ENCODE data around the gene TCF7L1.
"Not testable (repeated sequence)": the region's sequence is repeated elsewhere in the genome, so short reads cannot be mapped to it uniquely, and the experiment has no call there.

The TCF7L1 gene, protein sequence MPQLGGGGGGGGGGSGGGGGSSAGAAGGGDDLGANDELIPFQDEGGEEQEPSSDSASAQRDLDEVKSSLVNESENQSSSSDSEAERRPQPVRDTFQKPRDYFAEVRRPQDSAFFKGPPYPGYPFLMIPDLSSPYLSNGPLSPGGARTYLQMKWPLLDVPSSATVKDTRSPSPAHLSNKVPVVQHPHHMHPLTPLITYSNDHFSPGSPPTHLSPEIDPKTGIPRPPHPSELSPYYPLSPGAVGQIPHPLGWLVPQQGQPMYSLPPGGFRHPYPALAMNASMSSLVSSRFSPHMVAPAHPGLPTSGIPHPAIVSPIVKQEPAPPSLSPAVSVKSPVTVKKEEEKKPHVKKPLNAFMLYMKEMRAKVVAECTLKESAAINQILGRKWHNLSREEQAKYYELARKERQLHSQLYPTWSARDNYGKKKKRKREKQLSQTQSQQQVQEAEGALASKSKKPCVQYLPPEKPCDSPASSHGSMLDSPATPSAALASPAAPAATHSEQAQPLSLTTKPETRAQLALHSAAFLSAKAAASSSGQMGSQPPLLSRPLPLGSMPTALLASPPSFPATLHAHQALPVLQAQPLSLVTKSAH

GRCh38 chr2:85132834-85133637 lies at the start of gene TCF7L1:
Gene TCF7L1, plus strand, starts transcription at chr2:85133392. Its CDS starts 293 bp downstream, at chr2:85133685.
- no peak for DNase-seq

DNA sequence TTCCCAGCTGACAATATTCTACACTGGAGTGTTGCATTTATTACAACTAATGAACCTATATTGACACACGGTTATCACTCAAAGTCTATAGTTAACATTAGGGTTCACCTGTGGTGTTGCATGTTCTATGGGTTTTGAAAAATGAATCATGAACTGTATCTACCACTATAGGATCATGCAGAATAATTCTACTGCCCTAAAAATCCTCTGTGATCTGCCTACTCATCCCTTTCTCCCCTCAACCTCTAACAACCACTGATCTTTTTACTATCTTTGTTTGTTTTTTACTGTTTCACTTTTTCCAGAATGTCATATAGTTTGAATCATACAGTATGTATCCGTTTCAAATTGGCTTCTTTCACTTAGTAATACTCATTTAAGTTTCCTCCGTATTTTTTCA lies 47.6 kb upstream of the TCF7L1 start:
- no peak for DNase-seq

- no peak for DNase-seq
Measured at GRCh38 chr2:85087541-85087940, 45.7 kb upstream of the TCF7L1 start.

GRCh38 chr2:85088921-85089320 lies 44.3 kb upstream of the TCF7L1 start:
- DNase-seq = no peak

DNA sequence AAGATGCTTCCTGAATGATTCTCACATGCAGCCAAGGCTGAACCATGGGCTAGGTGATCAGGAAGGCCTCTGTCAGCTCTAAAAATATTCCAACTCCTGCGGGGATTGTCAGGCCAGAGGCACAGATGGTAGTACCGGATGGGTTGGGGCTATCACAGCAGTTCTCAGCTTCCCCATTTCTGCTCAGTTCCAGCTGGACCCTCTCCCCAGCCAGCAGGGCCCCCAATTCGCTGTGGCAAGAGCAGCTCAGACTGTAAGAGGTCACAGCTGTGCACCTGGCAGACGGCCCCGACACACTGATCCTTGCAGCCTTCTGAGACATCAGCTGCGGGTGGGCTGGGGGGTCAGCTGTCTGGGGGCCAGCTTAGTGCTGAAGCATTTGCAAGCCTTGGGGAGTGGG lies 43.6 kb upstream of the TCF7L1 start:
- DNase-seq = no peak

GRCh38 chr2:85091838-85092237 lies 41.4 kb upstream of the TCF7L1 start:
- DNase-seq = no peak

DNA sequence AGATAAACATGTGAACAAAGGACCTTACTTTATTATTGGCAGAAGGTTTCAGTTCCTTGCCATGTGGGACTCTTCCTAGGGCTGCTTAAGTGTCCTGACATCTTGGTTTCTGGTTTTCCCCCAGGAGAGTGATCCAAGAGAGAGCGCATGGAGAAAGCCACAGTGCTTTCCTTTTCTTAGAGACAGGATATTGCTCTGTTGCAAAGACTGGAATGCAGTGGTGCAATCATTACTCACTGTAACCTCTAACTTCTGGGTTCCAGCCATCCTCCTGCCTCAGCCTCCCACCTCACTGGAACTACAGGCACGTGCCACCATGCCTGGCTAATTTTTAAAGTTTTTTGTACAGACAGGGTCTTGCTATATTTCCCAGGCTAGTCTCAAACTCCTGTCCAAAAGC lies 38.1 kb upstream of the TCF7L1 start:
- no peak for DNase-seq

DNA sequence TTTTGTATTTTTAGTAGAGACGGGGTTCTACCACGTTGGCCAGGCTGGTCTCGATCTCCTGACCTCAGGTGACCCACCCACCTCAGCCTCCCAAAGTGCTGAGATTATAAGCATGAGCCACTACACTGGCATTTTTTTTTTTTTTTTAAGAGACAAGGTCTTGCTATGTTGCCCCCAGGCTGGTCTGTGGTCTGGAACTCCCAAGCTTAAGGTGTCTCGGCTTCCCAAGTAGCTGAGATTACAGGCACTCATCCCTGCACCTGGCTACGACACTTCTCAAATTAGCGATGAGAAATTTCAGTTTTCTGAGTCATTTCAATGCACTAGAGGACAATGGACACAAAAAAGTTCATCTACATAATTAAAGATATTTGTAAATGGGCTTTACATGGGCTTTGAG lies 36.6 kb upstream of the TCF7L1 start:
- no peak for DNase-seq

DNA sequence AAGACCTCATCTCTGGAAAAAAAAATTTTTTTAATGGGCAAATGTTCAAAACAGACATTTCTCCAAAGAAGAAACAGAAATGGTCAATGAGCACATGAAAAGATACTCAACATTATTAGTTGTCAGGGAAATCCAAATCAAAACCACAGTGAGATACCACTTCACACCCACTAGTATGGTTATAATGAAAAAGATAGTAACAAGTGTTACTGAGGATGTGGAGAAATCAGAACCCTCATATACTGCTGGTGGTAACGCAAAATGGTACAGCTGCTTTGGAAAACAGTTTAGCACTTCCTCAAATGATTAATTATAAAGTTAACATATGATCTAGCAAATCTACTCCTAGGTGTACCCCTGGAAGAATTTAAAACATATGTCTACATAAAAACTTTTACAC lies 29.0 kb upstream of the TCF7L1 start:
- DNase-seq = no peak

- no peak for DNase-seq
Measured at GRCh38 chr2:85106489-85107180, 26.6 kb upstream of the TCF7L1 start.

DNA sequence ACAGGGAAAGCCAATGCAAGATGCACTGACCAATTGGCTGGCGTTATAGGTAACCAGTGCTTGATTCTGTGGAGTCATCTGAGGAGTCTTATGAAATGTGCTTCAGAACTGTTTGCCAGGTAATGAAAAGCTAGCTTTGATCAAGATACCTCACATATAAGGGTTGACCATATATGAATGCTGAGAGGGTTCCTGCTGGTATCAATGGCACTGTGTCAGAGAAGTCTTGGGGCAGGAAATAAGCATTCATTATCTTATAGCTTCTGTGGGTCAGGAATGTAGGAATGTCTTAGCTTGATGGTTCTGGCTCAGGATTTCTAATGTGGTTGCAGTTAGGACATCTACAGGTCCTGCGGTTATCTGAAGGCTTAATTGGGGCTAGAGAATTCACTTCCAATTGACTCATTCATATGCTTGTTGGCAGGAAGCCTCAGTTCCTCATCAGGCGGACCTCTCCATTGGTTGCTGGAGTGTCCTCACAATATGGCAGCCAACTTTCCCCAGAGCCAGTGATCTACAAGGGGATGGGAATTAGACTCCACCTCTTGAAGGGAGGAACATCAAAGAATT lies 22.1 kb upstream of the TCF7L1 start:
- DNase-seq = no peak

DNA sequence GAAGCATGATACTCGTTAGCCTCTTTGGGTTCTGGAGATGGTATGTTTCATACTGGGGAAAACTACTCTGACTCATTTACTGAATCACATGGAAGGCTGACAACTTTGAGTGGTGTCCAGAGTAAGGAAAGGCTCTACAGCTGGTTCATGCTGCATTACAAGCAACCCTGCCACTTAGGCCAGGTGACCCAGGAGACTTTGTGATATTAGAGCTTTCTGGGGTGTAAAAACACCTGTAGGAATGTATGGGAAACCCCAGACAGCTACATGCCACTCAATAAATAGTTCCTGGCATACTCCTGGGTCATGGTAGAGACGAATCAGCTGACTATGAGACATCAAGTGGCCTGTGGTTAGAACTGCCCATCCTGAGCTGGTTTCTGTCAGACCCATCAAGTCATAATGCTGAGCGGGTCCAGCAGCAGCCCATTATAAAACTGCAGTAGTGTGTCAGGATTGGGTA lies 21.3 kb upstream of the TCF7L1 start:
- no peak for DNase-seq

DNA sequence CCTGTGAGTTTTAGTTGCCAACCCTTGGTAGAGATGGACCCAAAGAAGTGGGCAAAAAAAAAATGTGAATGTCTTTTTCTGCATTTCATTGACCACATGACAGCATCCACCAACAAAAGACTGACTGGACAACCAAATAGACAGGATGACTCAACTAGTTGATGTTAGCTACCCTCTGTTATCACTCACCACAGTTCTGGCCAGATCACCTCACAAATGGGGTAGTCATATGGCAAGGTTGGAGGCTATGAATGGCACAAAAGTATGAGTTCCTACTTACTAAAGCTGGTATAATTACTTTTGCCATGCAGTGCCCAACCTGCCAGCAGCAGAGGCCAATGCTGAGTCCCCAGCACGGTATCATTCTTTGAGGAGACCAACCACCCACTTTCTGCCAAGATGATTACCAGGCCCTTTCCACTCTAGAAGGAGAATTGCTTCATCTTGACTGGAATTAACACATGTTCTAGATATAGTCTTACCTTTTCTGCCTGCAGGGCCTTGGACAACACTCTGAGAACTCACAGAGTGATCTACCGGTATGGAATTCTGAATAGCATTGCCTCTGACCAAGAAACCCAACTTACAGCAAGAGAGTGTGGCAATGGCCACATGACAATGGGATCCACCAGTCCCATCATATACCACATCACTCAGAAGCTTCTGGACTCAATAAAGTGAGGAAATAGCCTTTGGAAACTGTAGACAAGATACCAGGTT lies 20.1 kb upstream of the TCF7L1 start:
- DNase-seq = no peak

DNA sequence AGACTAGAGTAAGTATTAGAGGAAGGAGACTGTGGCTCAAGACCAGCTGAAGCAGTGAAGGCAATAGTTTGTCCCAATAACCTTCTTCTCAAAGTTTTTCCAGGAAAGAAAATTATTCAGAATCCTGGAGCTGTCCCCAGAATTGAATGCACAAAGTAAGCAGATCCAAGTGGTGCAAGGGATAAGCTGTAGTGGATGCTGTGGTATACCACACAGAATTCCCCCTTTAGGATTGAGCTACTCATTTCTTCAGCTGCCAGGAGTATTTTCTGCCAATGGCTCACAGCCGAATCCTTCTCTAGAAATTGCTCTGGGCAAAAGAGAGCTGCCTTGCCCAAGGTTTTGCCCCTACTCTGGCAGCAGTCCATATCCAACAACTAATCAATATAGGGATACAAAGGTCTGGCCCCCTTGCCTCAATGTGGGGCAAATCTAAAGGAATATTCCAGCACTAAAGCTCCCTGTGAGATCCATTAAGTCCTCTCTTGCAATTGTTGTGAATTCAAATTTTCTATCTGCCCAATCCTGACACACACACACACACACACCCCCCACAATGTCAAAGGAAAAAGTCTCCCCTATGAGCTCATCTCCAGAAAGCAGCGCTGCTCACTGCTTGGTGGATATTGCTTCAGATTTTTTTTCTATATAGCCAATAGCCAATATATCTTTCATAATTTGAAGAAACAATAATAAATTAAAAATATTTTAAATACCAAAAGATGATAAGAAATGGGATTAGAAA lies 18.4 kb upstream of the TCF7L1 start:
- no peak for DNase-seq

GRCh38 chr2:85116207-85116606 lies 17.0 kb upstream of the TCF7L1 start:
- no peak for DNase-seq

GRCh38 chr2:85119900-85120299 lies 13.3 kb upstream of the TCF7L1 start:
- DNase-seq = no peak

DNA sequence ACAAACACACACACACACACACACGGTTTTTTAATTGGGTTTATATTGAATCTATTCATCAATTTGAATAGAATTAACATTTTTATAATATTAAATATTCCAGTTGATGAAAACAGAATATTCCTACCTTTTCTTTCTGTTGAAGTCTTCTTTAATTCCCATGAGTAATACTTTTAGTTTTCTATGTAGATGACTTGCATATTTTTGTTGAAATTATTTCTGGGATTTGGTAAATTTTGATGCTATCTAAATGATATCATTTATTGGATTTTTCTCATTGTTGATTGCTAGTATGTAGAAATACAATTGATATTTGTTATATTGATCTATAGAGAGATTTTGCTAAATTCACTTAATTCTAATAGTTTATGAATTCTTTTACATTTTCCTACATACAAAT lies 12.8 kb upstream of the TCF7L1 start:
- no peak for DNase-seq

DNA sequence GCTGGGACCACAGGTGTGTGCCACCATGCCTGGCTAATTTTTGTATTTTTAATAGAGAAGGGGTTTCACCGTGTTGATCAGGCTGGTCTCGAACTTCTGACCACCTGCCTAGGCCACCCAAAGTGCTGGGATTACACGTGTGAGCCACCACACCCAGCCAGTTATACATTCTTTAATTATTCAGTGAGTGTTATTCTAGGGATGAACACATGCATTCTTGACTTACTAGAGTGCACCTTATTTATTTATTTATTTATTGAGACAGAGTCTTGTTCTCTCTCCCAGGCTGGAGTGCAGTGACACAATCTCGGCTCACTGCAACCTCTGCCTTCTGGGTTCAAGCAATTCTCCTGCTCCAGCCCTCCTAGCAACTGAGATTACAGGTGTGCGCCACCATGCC lies 6.7 kb upstream of the TCF7L1 start:
- DNase-seq = not testable (repeated sequence)

DNA sequence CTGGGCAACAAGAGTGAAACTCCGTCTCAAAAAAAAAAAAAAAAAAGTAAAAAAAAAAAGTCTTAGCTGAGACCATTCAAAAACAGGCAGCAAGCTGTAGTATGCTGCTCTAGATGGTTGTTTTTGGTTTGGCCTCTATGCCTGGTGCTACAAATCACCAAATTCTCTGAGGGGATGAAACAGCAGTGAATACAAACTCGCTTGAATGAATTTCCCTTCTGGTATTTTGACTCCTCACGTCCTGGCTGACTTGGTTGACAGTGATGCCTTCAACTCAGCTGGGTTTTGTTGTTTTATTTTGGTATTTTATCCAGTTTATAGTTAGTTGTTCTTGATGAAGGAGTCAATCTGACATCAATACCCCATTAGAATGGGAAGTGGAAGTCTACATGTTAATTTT lies 3.3 kb upstream of the TCF7L1 start:
- DNase-seq = no peak

DNA sequence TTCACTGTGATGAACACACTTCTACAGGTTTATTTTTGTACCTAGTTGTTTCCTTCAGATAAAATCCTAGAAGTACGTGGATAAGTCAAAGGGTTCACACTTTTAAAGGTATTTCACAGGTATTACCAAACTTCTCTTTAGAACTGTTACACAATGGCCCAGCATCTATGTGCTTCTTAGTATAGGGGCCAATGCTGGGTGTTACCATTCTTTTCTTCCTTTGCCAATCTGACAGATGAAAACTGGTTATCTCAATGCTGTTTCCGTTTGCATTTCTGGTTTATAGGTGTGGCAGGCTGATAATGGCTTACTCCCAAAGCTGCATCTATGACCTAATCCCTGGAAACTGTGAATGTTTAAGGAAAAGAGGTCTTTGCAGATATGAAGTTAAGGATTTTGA lies 2.8 kb upstream of the TCF7L1 start:
- no peak for DNase-seq

- DNase-seq = no peak
Measured at GRCh38 chr2:85131116-85131515, 2.1 kb upstream of the TCF7L1 start.
